WTC11 (cell line): ENCODE results near the gene CBFA2T2. TPM values are rescaled to one million over a fixed set of nuclear protein-coding genes. Genes with fewer than 3 reads are reported as not detected.

Experiments used
- ATAC-seq: fragments of 200-7000 bp; cut with Tn5 transposase; 2 replicates; pipeline ENCODE4 v1.10.0; 2021; ENCODE audit warnings: mild to moderate bottlenecking, moderate library complexity
- CTCF ChIA-PET: fragments of 300-600 bp; sonication (Branson Sonifier 250); formaldehyde crosslinking; loops from one replicate; lab custom pipeline; 2021; ENCODE audit warnings: antibody characterized with exemption; lab: Charles Lee
- POLR2A ChIA-PET: fragments of 350-600 bp; sonication (Branson Sonifier 250); formaldehyde crosslinking; loops from one replicate; lab custom pipeline; 2021; ENCODE audit warnings: antibody characterized with exemption; lab: Charles Lee
- DNase-seq: peaks from one replicate; pipeline ENCODE4 v3.0.0; 2021; ENCODE audit warnings: low spot score
- H3K27ac Mint-ChIP-seq: 2 replicates; pipeline ENCODE4 v1.8.0; 2021; ENCODE audit warnings: mixed read lengths
- H3K27me3 Mint-ChIP-seq: 2 replicates; pipeline ENCODE4 v1.8.0; 2021; ENCODE audit warnings: low read depth, mild to moderate bottlenecking, moderate library complexity, mixed read lengths
- H3K36me3 Mint-ChIP-seq: 2 replicates; pipeline ENCODE4 v1.8.0; 2021; ENCODE audit warnings: mixed read lengths
- H3K4me1 Mint-ChIP-seq: 2 replicates; pipeline ENCODE4 v1.8.0; 2022; ENCODE audit warnings: mixed read lengths
- H3K4me3 Mint-ChIP-seq: 2 replicates; pipeline ENCODE4 v1.8.0; 2021; ENCODE audit warnings: mild to moderate bottlenecking, moderate library complexity, mixed read lengths
- H3K9me3 Mint-ChIP-seq: 2 replicates; pipeline ENCODE4 v1.8.0; 2021; ENCODE audit warnings: mixed read lengths
- CREB1 ChIP-seq: sonication (generic); formaldehyde crosslinking; IDR thresholded peaks from 2 replicates; pipeline ENCODE4 v1.8.0; 2023; ENCODE audit warnings: mild to moderate bottlenecking, missing genetic modification reagents
- FOXK1 ChIP-seq: sonication (generic); formaldehyde crosslinking; IDR thresholded peaks from 2 replicates; pipeline ENCODE4 v1.8.0; 2022; ENCODE audit warnings: mild to moderate bottlenecking, moderate library complexity, missing genetic modification reagents
- FOXP1 ChIP-seq: sonication (generic); formaldehyde crosslinking; IDR thresholded peaks from 2 replicates; pipeline ENCODE4 v1.8.0; 2022; ENCODE audit warnings: missing genetic modification reagents, mild to moderate bottlenecking, moderate library complexity, borderline replicate concordance
- IRF2 ChIP-seq: sonication (generic); formaldehyde crosslinking; IDR thresholded peaks from 2 replicates; pipeline ENCODE4 v1.8.0; 2022; ENCODE audit warnings: low read depth, missing genetic modification reagents, borderline replicate concordance
- JAZF1 ChIP-seq: fragments of 250-450 bp; sonication (Bioruptor Pico); IDR thresholded peaks from 2 replicates; pipeline ENCODE4 v1.9.0; 2021; ENCODE audit warnings: moderate library complexity, mild to moderate bottlenecking, inconsistent platforms
- KAT7 ChIP-seq: sonication (generic); formaldehyde crosslinking; IDR thresholded peaks from 2 replicates; pipeline ENCODE4 v1.8.1; 2023; ENCODE audit warnings: missing genetic modification reagents, mild to moderate bottlenecking, borderline replicate concordance
- MXD4 ChIP-seq: fragments of 250-450 bp; sonication (Bioruptor Pico); IDR thresholded peaks from 2 replicates; pipeline ENCODE4 v1.8.0; 2021; ENCODE audit warnings: mild to moderate bottlenecking, moderate library complexity, borderline replicate concordance
- MYBL2 ChIP-seq: sonication (generic); formaldehyde crosslinking; IDR thresholded peaks from 2 replicates; pipeline ENCODE4 v1.8.1; 2023; ENCODE audit warnings: mild to moderate bottlenecking, moderate library complexity, missing genetic modification reagents
- NFE2L1 ChIP-seq: sonication (generic); formaldehyde crosslinking; IDR thresholded peaks from 2 replicates; pipeline ENCODE4 v1.8.1; 2023; ENCODE audit warnings: missing genetic modification reagents
- NFYB ChIP-seq: sonication (generic); formaldehyde crosslinking; conservative IDR thresholded peaks from 2 replicates; pipeline ENCODE4 v1.8.0; 2022; ENCODE audit warnings: low read depth, missing genetic modification reagents
- NR1H2 ChIP-seq: sonication (generic); formaldehyde crosslinking; IDR thresholded peaks from 2 replicates; pipeline ENCODE4 v1.9.0; 2021; ENCODE audit warnings: mild to moderate bottlenecking, moderate library complexity, missing genetic modification reagents
- SMAD3 ChIP-seq: sonication (generic); formaldehyde crosslinking; IDR thresholded peaks from 2 replicates; pipeline ENCODE4 v1.8.0; 2022; ENCODE audit warnings: missing genetic modification reagents, mild to moderate bottlenecking, borderline replicate concordance
- SMAD4 ChIP-seq: sonication (generic); formaldehyde crosslinking; IDR thresholded peaks from 2 replicates; pipeline ENCODE4 v1.8.0; 2022; ENCODE audit warnings: mild to moderate bottlenecking, missing genetic modification reagents
- TCF7 ChIP-seq: sonication (generic); formaldehyde crosslinking; IDR thresholded peaks from 2 replicates; pipeline ENCODE4 v1.8.0; 2022; ENCODE audit warnings: mild to moderate bottlenecking, low read depth, missing genetic modification reagents, moderate library complexity
- ZNF121 ChIP-seq: sonication (generic); formaldehyde crosslinking; IDR thresholded peaks from 2 replicates; pipeline ENCODE4 v1.8.0; 2023; ENCODE audit warnings: missing genetic modification reagents
- ZNF263 ChIP-seq: sonication (generic); formaldehyde crosslinking; IDR thresholded peaks from 2 replicates; pipeline ENCODE4 v1.8.1; 2022; ENCODE audit warnings: low read depth, mild to moderate bottlenecking, moderate library complexity, missing genetic modification reagents
- ZNF317 ChIP-seq: sonication (generic); formaldehyde crosslinking; IDR thresholded peaks from 2 replicates; pipeline ENCODE4 v1.8.1; 2023; ENCODE audit warnings: low read depth, mild to moderate bottlenecking, moderate library complexity, missing genetic modification reagents, borderline replicate concordance
- ZSCAN18 ChIP-seq: fragments of 250-450 bp; sonication (Bioruptor Pico); IDR thresholded peaks from 2 replicates; pipeline ENCODE4 v2.1.2; 2022; ENCODE audit warnings: mild to moderate bottlenecking, moderate library complexity
- total RNA-seq: library from RNA; stranded (reverse); gene quantifications from 3 replicates; pipeline ENCODE4 v1.2.3, GENCODE V29; 2021
- TF ChIP-seq, protein P1 (sequence below): fragments of 250-450 bp; sonication (Bioruptor Pico); IDR thresholded peaks from 2 replicates; pipeline ENCODE4 v1.8.0; 2021; ENCODE audit warnings: mild to moderate bottlenecking
- TF ChIP-seq, protein P2 (sequence below): sonication (generic); formaldehyde crosslinking; IDR thresholded peaks from 2 replicates; pipeline ENCODE4 v1.8.1; 2023; ENCODE audit warnings: mild to moderate bottlenecking, missing genetic modification reagents, moderate library complexity
- TF ChIP-seq, protein P3 (sequence below): sonication (generic); formaldehyde crosslinking; IDR thresholded peaks from 2 replicates; pipeline ENCODE4 v1.8.0; 2023; ENCODE audit warnings: mild to moderate bottlenecking, missing genetic modification reagents
- TF ChIP-seq, protein P4 (sequence below): sonication (generic); formaldehyde crosslinking; IDR thresholded peaks from 2 replicates; pipeline ENCODE4 v1.8.0; 2022; ENCODE audit warnings: mild to moderate bottlenecking, missing genetic modification reagents

CBFA2T2 gene
- total RNA-seq, 1 experiment from 2014 or later: 22.1 TPM

- H3K36me3 Mint-ChIP-seq: no peaks in the 10 kb centered on the region
- no peak overlapping the region for H3K4me3 Mint-ChIP-seq
- no peaks in the 10 kb centered on the region for H3K27me3 Mint-ChIP-seq
- H3K9me3 Mint-ChIP-seq: no peaks in the 10 kb centered on the region
- ChIA-PET POLR2A (no interaction called here), CTCF (interaction anchor here (1.2 to 2.1 kb wide), 3 partner anchors 43 to 152 kb away, joined by 4 to 8 read pairs (median 4); no protein-coding TSS in a partner anchor)
- no peak for DNase-seq
- 0 out of 2 replicates have a peak overlapping the region, but pooled peaks have one; percentile 0 for H3K27ac Mint-ChIP-seq
- TF ChIP-seq IRF2 (CRISPR knock-in tag) (no peak), ZNF263 (no peak), FOXK1 (no peak), ZSCAN18 (CRISPR knock-in tag) (no peak), SMAD3 (CRISPR knock-in tag) (no peak), NR1H2 (no peak), KAT7 (CRISPR knock-in tag) (no peak), NFYB (CRISPR knock-in tag) (no peak), CREB1 (no peak), MXD4 (CRISPR knock-in tag) (no peak), JAZF1 (CRISPR knock-in tag) (no peak), ZNF317 (no peak), FOXP1 (CRISPR knock-in tag) (no peak)
- TF ChIP-seq, protein P1, sequence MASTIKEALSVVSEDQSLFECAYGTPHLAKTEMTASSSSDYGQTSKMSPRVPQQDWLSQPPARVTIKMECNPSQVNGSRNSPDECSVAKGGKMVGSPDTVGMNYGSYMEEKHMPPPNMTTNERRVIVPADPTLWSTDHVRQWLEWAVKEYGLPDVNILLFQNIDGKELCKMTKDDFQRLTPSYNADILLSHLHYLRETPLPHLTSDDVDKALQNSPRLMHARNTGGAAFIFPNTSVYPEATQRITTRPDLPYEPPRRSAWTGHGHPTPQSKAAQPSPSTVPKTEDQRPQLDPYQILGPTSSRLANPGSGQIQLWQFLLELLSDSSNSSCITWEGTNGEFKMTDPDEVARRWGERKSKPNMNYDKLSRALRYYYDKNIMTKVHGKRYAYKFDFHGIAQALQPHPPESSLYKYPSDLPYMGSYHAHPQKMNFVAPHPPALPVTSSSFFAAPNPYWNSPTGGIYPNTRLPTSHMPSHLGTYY: no peak
- TF ChIP-seq, protein P2, sequence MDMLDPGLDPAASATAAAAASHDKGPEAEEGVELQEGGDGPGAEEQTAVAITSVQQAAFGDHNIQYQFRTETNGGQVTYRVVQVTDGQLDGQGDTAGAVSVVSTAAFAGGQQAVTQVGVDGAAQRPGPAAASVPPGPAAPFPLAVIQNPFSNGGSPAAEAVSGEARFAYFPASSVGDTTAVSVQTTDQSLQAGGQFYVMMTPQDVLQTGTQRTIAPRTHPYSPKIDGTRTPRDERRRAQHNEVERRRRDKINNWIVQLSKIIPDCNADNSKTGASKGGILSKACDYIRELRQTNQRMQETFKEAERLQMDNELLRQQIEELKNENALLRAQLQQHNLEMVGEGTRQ (CRISPR knock-in tag): no peak
- TF ChIP-seq, protein P3, sequence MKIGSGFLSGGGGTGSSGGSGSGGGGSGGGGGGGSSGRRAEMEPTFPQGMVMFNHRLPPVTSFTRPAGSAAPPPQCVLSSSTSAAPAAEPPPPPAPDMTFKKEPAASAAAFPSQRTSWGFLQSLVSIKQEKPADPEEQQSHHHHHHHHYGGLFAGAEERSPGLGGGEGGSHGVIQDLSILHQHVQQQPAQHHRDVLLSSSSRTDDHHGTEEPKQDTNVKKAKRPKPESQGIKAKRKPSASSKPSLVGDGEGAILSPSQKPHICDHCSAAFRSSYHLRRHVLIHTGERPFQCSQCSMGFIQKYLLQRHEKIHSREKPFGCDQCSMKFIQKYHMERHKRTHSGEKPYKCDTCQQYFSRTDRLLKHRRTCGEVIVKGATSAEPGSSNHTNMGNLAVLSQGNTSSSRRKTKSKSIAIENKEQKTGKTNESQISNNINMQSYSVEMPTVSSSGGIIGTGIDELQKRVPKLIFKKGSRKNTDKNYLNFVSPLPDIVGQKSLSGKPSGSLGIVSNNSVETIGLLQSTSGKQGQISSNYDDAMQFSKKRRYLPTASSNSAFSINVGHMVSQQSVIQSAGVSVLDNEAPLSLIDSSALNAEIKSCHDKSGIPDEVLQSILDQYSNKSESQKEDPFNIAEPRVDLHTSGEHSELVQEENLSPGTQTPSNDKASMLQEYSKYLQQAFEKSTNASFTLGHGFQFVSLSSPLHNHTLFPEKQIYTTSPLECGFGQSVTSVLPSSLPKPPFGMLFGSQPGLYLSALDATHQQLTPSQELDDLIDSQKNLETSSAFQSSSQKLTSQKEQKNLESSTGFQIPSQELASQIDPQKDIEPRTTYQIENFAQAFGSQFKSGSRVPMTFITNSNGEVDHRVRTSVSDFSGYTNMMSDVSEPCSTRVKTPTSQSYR (CRISPR knock-in tag): no peak
- TF ChIP-seq, protein P4, sequence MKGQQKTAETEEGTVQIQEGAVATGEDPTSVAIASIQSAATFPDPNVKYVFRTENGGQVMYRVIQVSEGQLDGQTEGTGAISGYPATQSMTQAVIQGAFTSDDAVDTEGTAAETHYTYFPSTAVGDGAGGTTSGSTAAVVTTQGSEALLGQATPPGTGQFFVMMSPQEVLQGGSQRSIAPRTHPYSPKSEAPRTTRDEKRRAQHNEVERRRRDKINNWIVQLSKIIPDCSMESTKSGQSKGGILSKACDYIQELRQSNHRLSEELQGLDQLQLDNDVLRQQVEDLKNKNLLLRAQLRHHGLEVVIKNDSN (CRISPR knock-in tag): no peak
- peaks cover 6% of the 10 kb centered on the region for H3K4me1 Mint-ChIP-seq
- ATAC-seq: no peak
Observed at GRCh38 chr20:33501000-33501399, 11.1 kb downstream of the CBFA2T2 start.

DNA sequence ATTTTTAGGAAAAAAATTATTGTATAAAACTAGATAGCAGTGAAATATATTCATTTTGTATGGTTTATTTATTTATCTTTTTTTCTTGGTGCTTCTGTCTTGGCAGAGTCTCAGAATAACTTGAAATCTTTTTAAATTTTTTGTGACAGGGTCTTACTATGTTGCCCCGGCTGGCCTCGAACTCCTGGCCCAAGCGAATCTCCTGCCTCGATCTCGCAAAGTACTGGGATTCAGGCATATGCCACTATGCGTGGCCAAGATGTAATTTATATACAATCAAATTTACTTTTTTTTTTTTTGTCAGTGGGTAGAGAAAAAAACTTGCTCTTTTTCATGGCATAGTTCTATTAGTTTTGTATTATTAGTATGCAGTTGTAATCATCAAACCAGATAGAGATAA lies 13.7 kb downstream of the CBFA2T2 start:
- ATAC-seq: no peak
- CTCF ChIA-PET: interaction anchor here (1.1 kb wide), 1 partner anchor 46 kb away, joined by 4 read pairs; no protein-coding TSS in a partner anchor
- no peak overlapping the region for H3K4me3 Mint-ChIP-seq

More for the DNA sequence above, 13.7 kb downstream of the CBFA2T2 start:
- H3K36me3 Mint-ChIP-seq: peaks cover 3% of the 10 kb centered on the region; the same call in 1 of the 2 replicates
- H3K27ac Mint-ChIP-seq: no peak overlapping the region
- POLR2A ChIA-PET: no interaction called here
- peaks cover 4% of the 10 kb centered on the region for H3K9me3 Mint-ChIP-seq
- no peak for TF ChIP-seq SMAD4 (CRISPR knock-in tag)
- TF ChIP-seq NFYB (CRISPR knock-in tag): no peak
- no peak for TF ChIP-seq NFE2L1 (CRISPR knock-in tag)
- TF ChIP-seq TCF7 (CRISPR knock-in tag): no peak
- TF ChIP-seq, protein P4 (CRISPR knock-in tag): no peak
- TF ChIP-seq ZNF121 (CRISPR knock-in tag): peak; percentile 49; the same call in 1 of the 2 replicates
- no peak for TF ChIP-seq MYBL2 (CRISPR knock-in tag)
- TF ChIP-seq, all 79 proteins: peak for 1
- H3K4me1 Mint-ChIP-seq: peaks cover 6% of the 10 kb centered on the region
- no peak for DNase-seq
- no peaks in the 10 kb centered on the region for H3K27me3 Mint-ChIP-seq
